GM12865 (cell line): ENCODE data around the gene RAP1GAP2.

Source experiments
- DNase-seq: peaks from one replicate; pipeline ENCODE4 v3.0.0; 2010; ENCODE audit warnings: low read depth
- H3K4me3 ChIP-seq: 2 replicates; pipeline ENCODE4 v1.5.1; 2011; ENCODE audit warnings: mild to moderate bottlenecking, low read depth, low read length, control low read depth
- CTCF ChIP-seq: IDR thresholded peaks from 2 replicates; pipeline ENCODE4 v1.5.1; 2011; ENCODE audit warnings: low read length, control low read depth, low read depth, inconsistent platforms; ENCODE audit not compliant: insufficient read depth; ENCODE audit errors: missing control alignments

The RAP1GAP2 gene

DNA sequence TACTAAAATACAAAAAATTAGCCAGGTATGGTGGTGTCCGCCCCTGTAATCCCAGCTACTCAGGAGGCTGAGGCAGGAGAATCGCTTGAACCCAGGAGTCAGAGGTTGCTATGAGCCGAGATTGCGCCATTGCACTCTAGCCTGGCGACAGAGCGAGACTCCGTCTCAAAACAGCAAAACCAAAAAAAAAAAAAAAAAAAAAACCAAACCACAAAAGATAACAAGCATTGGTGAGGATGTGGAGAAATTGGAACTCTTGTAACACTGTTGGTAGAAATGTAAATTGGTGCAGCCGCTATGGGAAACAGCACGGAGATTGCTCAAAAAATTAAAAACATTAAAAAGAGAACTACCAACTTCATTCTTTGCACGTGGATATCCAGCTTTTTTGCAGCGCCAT, 147.7 kb downstream of the RAP1GAP2 start:
- H3K4me3 ChIP-seq = no peak overlapping the region
- TF ChIP-seq CTCF = no peak
- DNase-seq = no peak

GRCh38 chr17:2945299-2945698, 149.1 kb downstream of the RAP1GAP2 start:
- no peak overlapping the region for H3K4me3 ChIP-seq
- no peak for TF ChIP-seq CTCF
- no peak for DNase-seq

DNA sequence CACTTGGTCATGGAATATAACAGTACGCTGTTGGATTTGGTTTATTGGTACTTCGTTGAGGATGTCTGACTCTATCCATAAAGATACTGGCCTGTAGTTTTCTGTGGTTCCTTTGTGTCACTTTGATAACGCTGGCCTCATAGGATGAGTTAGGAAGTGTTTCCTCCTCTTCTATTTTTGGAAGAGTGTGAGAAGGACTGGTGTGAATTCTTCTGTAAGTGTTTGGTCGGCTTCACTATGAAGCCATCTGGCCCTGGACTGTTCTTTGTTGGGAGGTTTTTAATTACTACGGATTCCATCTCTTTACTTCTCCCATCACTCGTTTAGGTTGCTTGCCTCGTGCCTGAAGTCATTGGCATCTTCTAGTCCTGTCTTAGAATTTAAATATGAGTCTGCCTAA, 149.9 kb downstream of the RAP1GAP2 start:
- DNase-seq = no peak
- H3K4me3 ChIP-seq = no peak overlapping the region
- no peak for TF ChIP-seq CTCF

DNA sequence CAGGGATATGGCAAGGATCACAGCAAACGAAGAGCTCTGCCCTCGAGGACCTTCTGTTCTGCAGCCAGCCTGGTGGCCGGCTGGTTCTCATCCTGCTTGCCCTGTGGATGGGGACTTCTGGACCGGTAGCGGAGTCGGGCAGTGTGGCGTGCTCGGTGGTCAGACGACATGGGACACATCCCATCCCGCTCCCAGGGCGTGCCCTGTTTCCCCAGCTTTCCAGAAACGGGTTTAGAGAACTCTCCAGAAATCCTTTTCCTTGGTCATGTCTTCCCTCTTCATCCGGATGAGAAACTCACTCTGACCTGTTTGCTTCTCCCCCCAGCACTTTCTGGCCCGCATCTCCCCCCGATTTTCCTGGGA, 151.3 kb downstream of the RAP1GAP2 start:
- TF ChIP-seq CTCF = no peak
- H3K4me3 ChIP-seq = no peak overlapping the region
- DNase-seq = no peak

DNA sequence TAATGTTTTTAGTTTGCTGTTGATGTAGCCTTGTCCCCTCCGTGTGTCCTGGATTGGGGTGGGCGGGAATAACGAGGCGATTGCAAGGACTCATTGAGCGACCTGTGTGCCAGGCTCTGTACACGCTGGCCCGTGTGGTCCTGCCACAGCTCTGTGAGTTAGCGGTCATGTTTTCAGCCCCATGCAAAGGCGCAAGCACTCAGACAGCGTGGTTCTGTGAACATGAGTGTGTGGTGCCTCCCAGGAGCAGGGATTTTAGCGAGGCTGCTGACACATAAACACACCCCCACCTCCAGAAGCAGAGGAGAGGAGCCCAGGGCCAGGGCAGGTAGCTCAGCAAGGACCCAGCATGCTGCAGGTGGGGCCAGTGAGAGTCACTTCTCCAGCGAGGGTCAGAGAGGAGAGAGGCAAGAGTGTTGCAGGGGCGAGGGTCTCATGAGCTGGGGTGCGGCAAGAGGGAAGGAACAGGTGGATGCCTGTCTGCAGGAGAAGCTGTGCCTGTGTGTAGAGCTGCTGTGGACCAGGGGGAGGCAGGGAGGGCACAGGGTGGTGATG, 151.8 kb downstream of the RAP1GAP2 start:
- TF ChIP-seq CTCF = no peak
- no peak overlapping the region for H3K4me3 ChIP-seq
- no peak for DNase-seq

DNA sequence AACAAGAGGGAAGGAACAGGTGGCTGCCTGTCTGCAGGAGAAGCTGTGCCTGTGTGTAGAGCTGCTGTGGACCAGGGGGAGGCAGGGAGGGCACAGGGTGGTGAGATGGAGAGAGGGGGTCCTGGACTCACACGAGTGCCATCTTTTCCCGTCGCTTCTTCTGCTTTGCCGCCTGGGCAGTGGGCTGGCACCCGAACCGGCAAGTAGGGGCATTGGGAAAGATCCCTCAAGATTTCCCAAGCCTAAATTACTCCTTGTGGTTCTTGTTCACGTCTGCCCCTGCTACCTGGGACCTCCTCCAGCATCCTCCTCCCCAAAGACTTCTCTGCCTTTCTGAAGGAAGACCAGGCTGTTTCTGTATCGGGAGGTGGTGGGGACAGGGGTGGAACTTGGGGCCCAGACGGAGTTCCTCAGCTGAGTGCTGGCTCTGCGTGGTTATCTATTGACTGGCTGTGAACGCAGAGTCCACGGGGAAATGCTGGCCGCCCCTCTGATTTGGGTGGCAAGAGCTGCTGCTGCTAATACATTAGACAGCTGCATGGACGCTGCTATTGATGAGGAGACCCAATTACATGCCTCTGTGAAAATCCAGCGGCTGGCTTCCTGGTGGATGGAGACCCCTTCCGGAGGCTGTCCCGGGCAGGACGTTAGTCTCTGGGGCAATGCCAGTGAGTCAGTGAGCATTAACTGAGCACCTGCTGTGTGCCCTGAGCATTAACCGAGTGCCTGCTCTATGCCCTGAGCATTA, 152.7 kb downstream of the RAP1GAP2 start:
- H3K4me3 ChIP-seq = no peak overlapping the region
- no peak for DNase-seq
- TF ChIP-seq CTCF = no peak
